Spleen (tissue), 11 donors: ENCODE data around the gene ABLIM3. TPM values are rescaled to one million over a fixed set of nuclear protein-coding genes. Genes with fewer than 3 reads are reported as not detected.

Source experiments
- DNase-seq: peaks from one replicate; pipeline ENCODE4 v3.0.0-alpha.2; 2020
- H3K27ac ChIP-seq, 8 donors: fragments of 200-600 bp; sonication (generic) in 7 of 8; 1 replicate in 4 of 8; 2 replicates in 4 of 8; pipeline versions ENCODE4 v1.5.0 to v1.8.0; 2016 to 2021; ENCODE audit warnings: inconsistent platforms in 4 of 8, mild to moderate bottlenecking in 4 of 8, moderate library complexity in 1 of 8
- H3K27me3 ChIP-seq, 7 donors: fragments of 200-600 bp; sonication (generic) in 6 of 7; replicated peaks in 1 of 7; 1 replicate in 4 of 7; 2 replicates in 3 of 7; pipeline versions ENCODE4 v1.5.0 to v1.8.0; 2016 to 2021; ENCODE audit warnings: inconsistent platforms in 3 of 7, mild to moderate bottlenecking in 1 of 7
- H3K36me3 ChIP-seq, 6 donors: fragments of 200-600 bp; sonication (generic) in 5 of 6; 1 replicate in 4 of 6; 2 replicates in 2 of 6; pipeline versions ENCODE4 v1.5.0 to v1.8.0; 2016 to 2021; ENCODE audit warnings: inconsistent platforms in 2 of 6
- H3K4me1 ChIP-seq, 6 donors: fragments of 200-600 bp; sonication (generic) in 5 of 6; 1 replicate in 3 of 6; 2 replicates in 3 of 6; pipeline versions ENCODE4 v1.5.0 to v1.8.0; 2016 to 2021; ENCODE audit warnings: inconsistent platforms in 3 of 6
- H3K4me3 ChIP-seq, 8 donors: fragments of 200-600 bp; sonication (generic) in 7 of 8; 1 replicate in 4 of 8; 2 replicates in 4 of 8; pipeline versions ENCODE4 v1.5.0 to v1.8.0; 2016 to 2021; ENCODE audit warnings: inconsistent platforms in 4 of 8, mild to moderate bottlenecking in 4 of 8, moderate library complexity in 2 of 8
- H3K9me3 ChIP-seq, 8 donors: fragments of 200-600 bp; sonication (generic) in 7 of 8; 1 replicate in 4 of 8; 2 replicates in 4 of 8; pipeline versions ENCODE4 v1.5.0 to v1.8.0; 2016 to 2021; ENCODE audit warnings: inconsistent platforms in 4 of 8
- POLR2A ChIP-seq, 3 donors: fragments of 450-650 bp; IDR thresholded peaks; one replicate each; pipeline ENCODE4 v1.5.1; 2017; ENCODE audit warnings: antibody characterized with exemption in 3 of 3, mild to moderate bottlenecking in 1 of 3
- POLR2AphosphoS5 ChIP-seq, 3 donors: sonication (generic); formaldehyde crosslinking; IDR thresholded peaks; one replicate each; pipeline ENCODE4 v1.5.1; 2017; ENCODE audit warnings: antibody characterized with exemption in 3 of 3
- WGBS, 5 donors: extraction: QIAGEN DNeasy Blood & Tissue Kit in 3 of 5; methylation state at CpG; one replicate each; pipeline versions ENCODE4 v1.1.5 to v1.1.7; 2013 to 2018; 5-methylcytosine and 5-hydroxymethylcytosine counted together
- intact Hi-C: fragments of 100-400 bp; cut with DNase I; formaldehyde crosslinking; loops from one replicate; pipeline ENCODE4 v1.15.0; 2023; ENCODE audit warnings: low total_unique reads
- polyA plus RNA-seq, 3 donors: library from polyadenylated mRNA; stranded (reverse); fragments of 200-250 nt; gene quantifications; one replicate each; pipeline ENCODE4 v1.2.1, GENCODE V29; 2013
- total RNA-seq, 7 donors: library from RNA; depleted of rRNA in 3 of 7; stranded (reverse); fragments of >200 nt in 3 of 7; fragmentation: NEBNext Ultra II Directional in 4 of 7; extraction: Animal tissue kit (Norgen Biotek cat#: 25700) in 4 of 7; gene quantifications; one replicate each; pipeline versions ENCODE4 v1.1.0 to v1.2.1, GENCODE V29; 2016 to 2021
- TF ChIP-seq, protein P1 (sequence below), 11 experiments: fragments of 200-600 bp in 7 of 11; fragments of 450-650 bp in 4 of 11; sonication (generic) in 4 of 11; IDR thresholded peaks in 8 of 11; conservative IDR thresholded peaks in 3 of 11; 1 replicate in 7 of 11; 2 replicates in 4 of 11; pipeline versions ENCODE4 v1.4.0 to v1.8.0; 2016 to 2021; ENCODE audit warnings: antibody characterized with exemption in 11 of 11, inconsistent platforms in 4 of 11, mild to moderate bottlenecking in 1 of 11
- donor health status: healthy with polysubstance abuse.
- donor health status: DM: no; HTN: no; CAD: no; lungs with moderate emphysema.
- donor health status: DM: no; HTN: no; CAD: no.
- donor health status: Bipolar disorder and iron deficiency.
- donor health status: healthy.
- donor health status: DM: no; HTN: no; CAD: no.
- donor health status: DM: yes; HTN: yes; CAD: no.

The ABLIM3 gene
- total and polyA plus RNA-seq, 10 donors, result 3.3 to 32.9 (median 13.6) TPM

DNA sequence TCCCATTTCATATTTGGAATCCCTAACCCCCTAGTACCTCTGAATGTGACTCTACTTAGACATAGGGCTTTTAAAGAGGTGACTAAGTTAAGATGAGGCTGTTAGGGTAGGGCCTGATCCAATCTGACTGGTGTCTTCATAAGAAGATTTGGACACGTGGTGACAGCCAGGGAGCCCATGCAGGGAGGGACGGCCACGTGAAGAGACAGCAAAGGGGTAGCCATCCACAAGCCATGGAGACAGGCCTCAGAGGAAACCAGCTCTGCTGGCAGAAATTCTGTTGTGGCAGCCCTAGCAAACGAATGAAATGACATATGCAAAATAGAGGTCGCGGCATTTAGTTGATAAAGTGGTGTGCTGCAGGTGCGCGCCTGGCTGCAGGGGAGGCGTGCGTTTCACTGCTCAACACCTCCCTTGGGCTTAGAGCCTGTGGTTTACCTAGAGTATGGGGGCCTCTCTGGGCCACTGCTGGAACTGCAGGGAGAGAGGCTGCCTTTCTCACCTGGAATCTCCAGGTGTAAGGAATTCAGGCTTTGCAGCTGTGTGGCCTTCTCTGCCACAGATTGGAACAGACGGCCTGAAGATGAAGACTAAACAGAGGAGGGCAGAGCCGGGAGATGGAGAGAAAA is 123.3 kb downstream of the ABLIM3 start:
- Histone ChIP-seq H3K4me3 (no peak overlapping the region), H3K9me3 (peaks cover 6 to 27% (median 21%) of the 10 kb centered on the region in 8 donors), H3K27me3 (peaks cover 0 to 14% (median 0%) of the 10 kb centered on the region in 7 donors), H3K4me1 (peaks cover 0 to 4% (median 0%) of the 10 kb centered on the region in 6 donors), H3K27ac (no peak overlapping the region), H3K36me3 (no peaks in the 10 kb centered on the region)
- DNase-seq, result no peak
- intact Hi-C loops, result no loop called here
- 46 to 59% (median 47%) methylated on average over 8 to 12 of the region's 12 CpGs for WGBS, 5 donors
- TF ChIP-seq, protein P1, sequence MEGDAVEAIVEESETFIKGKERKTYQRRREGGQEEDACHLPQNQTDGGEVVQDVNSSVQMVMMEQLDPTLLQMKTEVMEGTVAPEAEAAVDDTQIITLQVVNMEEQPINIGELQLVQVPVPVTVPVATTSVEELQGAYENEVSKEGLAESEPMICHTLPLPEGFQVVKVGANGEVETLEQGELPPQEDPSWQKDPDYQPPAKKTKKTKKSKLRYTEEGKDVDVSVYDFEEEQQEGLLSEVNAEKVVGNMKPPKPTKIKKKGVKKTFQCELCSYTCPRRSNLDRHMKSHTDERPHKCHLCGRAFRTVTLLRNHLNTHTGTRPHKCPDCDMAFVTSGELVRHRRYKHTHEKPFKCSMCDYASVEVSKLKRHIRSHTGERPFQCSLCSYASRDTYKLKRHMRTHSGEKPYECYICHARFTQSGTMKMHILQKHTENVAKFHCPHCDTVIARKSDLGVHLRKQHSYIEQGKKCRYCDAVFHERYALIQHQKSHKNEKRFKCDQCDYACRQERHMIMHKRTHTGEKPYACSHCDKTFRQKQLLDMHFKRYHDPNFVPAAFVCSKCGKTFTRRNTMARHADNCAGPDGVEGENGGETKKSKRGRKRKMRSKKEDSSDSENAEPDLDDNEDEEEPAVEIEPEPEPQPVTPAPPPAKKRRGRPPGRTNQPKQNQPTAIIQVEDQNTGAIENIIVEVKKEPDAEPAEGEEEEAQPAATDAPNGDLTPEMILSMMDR (IDR thresholded peaks at IDR 0.05 in 8 of 11, conservative IDR thresholded peaks at IDR 0.05 in 3 of 11), result peak in 9 of 11 experiments; percentile 11 to 58 (median 36)
- TF ChIP-seq POLR2AphosphoS5 (IDR thresholded peaks at IDR 0.05), result no peak

DNA sequence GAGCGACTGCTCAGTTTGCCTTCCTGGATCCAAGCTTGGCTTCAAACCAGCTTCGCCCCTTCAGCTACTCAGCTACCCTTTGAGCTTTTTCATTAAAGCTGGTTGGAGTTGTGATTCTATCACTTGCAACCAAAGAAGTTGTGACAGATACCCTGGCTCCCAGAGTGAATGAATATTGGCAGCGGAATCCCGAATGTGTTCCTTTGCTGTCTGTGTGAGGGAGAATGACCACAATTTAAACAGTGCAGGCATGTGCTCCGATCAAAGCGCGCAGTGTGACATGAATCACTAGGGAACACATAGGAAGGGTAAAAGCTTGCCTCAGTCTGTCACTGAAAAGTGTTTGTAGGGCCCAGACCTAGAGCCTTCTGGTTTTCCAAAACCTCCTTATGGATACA is 123.8 kb downstream of the ABLIM3 start:
- H3K36me3 ChIP-seq, result no peaks in the 10 kb centered on the region
- intact Hi-C loops, result no loop called here
- H3K9me3 ChIP-seq, result peaks cover 6 to 28% (median 22%) of the 10 kb centered on the region in 8 donors
- no peak overlapping the region for H3K4me3 ChIP-seq
- DNase-seq, result no peak
- H3K27ac ChIP-seq, result no peak overlapping the region
- H3K4me1 ChIP-seq, result peaks cover 0 to 4% (median 0%) of the 10 kb centered on the region in 6 donors
- H3K27me3 ChIP-seq, result peaks cover 0 to 12% (median 0%) of the 10 kb centered on the region in 7 donors
- whole genome bisulfite sequencing, 5 donors, result 91 to 94% (median 93%) methylated on average over 7 of the region's 7 CpGs
- TF ChIP-seq POLR2AphosphoS5 (IDR thresholded peaks at IDR 0.05) (no peak), POLR2A (IDR thresholded peaks at IDR 0.05) (no peak)
- TF ChIP-seq, protein P1 (IDR thresholded peaks at IDR 0.05 in 8 of 11, conservative IDR thresholded peaks at IDR 0.05 in 3 of 11), result no peak

DNA sequence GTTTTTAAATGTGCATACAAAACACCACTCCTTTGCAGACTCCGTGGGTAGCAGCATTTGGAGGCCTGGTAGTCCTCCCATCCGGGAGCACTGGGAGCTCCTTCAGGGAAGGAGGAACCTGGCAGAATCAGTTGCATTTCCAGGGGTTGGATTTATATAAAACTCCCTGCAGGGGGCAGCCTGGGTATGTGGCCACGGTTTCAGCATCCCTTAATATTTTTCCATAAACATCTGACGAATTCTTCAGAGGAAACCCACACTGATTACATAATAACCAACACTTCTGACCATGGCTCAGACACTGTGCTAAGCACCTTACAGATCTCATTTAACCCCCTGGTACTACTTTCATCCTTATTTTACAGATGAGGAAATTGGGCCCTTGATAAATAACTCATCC is 124.3 kb downstream of the ABLIM3 start:
- H3K4me1 ChIP-seq, result peaks cover 0 to 4% (median 0%) of the 10 kb centered on the region in 6 donors

More for the DNA sequence above, 124.3 kb downstream of the ABLIM3 start:
- TF ChIP-seq, protein P1 (IDR thresholded peaks at IDR 0.05 in 8 of 11, conservative IDR thresholded peaks at IDR 0.05 in 3 of 11), result peak in 7 of 11 experiments; percentile 12 to 43 (median 36)
- TF ChIP-seq POLR2AphosphoS5 (IDR thresholded peaks at IDR 0.05) (no peak), POLR2A (IDR thresholded peaks at IDR 0.05) (no peak)
- no peak for DNase-seq
- WGBS, 5 donors, result 10 to 22% (median 17%) methylated on average over 3 to 4 of the region's 4 CpGs
- Histone ChIP-seq H3K27ac (no peak overlapping the region), H3K36me3 (no peaks in the 10 kb centered on the region), H3K4me3 (no peak overlapping the region), H3K27me3 (peaks cover 0 to 17% (median 0%) of the 10 kb centered on the region in 7 donors), H3K9me3 (peaks cover 6 to 30% (median 22%) of the 10 kb centered on the region in 8 donors)
- intact Hi-C loops, result no loop called here
